HepG2 (cell line): ENCODE results near the gene DLEC1. TPM values are rescaled to one million over a fixed set of nuclear protein-coding genes. Genes with fewer than 3 reads are reported as not detected.

ENCODE experiments used
- ATAC-seq: fragments of 200-7000 bp; cut with Tn5 transposase; 3 replicates; pipeline ENCODE4 v1.9.1; 2020; ENCODE audit warnings: mild to moderate bottlenecking, moderate library complexity
- BruUV-seq: library from RNA; stranded (reverse); fragments of 400-500 nt; replicated peaks from 2 replicates; lab custom pipeline; 2021; lab: Mats Ljungman, UMichigan
- CTCF ChIA-PET: fragments of 300-600 bp; formaldehyde crosslinking; extraction: SDS; loops from one replicate; lab custom pipeline; 2021; ENCODE audit warnings: low total read pairs, inconsistent platforms, low intra/inter-chr PET ratio; lab: Yijun Ruan, JAX
- POLR2A ChIA-PET: fragments of 350-600 bp; sonication (Branson Sonifier 250); formaldehyde crosslinking; loops from one replicate; lab custom pipeline; 2020; ENCODE audit warnings: antibody characterized with exemption, inconsistent platforms; lab: Yijun Ruan, JAX
- DNase-seq: peaks from one replicate; pipeline ENCODE4 v3.0.0-alpha.2; 2015; ENCODE audit warnings: low spot score
- FAIRE-seq: peaks from 3 replicates; lab custom pipeline; 2011; peaks lifted over from hg19 to GRCh38; lab: Jason Lieb, UNC
- H2AFZ ChIP-seq: one replicate; pipeline ENCODE4 v1.6.1; 2011; ENCODE audit warnings: low read length, inconsistent platforms
- H3K27ac ChIP-seq: fragments of 300-600 bp; 3 replicates; pipeline ENCODE4 v1.8.0; 2011; ENCODE audit warnings: mixed run types, mild to moderate bottlenecking, mixed read lengths, low read length, inconsistent platforms; ENCODE audit not compliant: insufficient read depth; ENCODE audit errors: extremely low read length
- H3K27me3 ChIP-seq, 2 experiments: fragments of 200-600 bp in 1 of 2; 2 replicates in 1 of 2; 3 replicates in 1 of 2; pipeline versions ENCODE4 v1.6.0 to v1.8.0; 2011; ENCODE audit warnings: low read length in 2 of 2, mild to moderate bottlenecking in 2 of 2, moderate library complexity in 2 of 2, inconsistent platforms in 1 of 2; ENCODE audit not compliant: insufficient read depth in 2 of 2, control insufficient read depth in 1 of 2
- H3K36me3 ChIP-seq, 2 experiments: fragments of 200-600 bp in 1 of 2; replicated peaks in 1 of 2; 2 replicates in 1 of 2; 3 replicates in 1 of 2; pipeline versions ENCODE4 v1.5.1 to v1.8.0; 2011; ENCODE audit warnings: low read length in 2 of 2, inconsistent platforms in 1 of 2; ENCODE audit not compliant: insufficient read depth in 2 of 2, control insufficient read depth in 1 of 2
- H3K4me1 ChIP-seq: 2 replicates; pipeline ENCODE4 v1.5.1; 2012; ENCODE audit warnings: low read length, inconsistent platforms; ENCODE audit not compliant: insufficient read depth
- H3K4me2 ChIP-seq: 2 replicates; pipeline ENCODE4 v1.6.0; 2011; ENCODE audit warnings: low read depth, low read length, inconsistent platforms
- H3K4me3 ChIP-seq, 3 experiments: fragments of 200-600 bp in 1 of 3; sonication (generic), shearing (Covaris generic) in 1 of 3; replicated peaks in 1 of 3; 2 replicates each; pipeline ENCODE4 v1.5.1; 2011 to 2016; ENCODE audit warnings: low read length in 3 of 3, inconsistent platforms in 2 of 3, low read depth in 2 of 3, mild to moderate bottlenecking in 2 of 3, control low read depth in 1 of 3, mixed read lengths in 1 of 3; ENCODE audit not compliant: insufficient read depth in 1 of 3
- H3K79me2 ChIP-seq: one replicate; pipeline ENCODE4 v1.6.1; 2011; ENCODE audit warnings: low read length, inconsistent platforms; ENCODE audit not compliant: insufficient read depth
- H3K9ac ChIP-seq: 2 replicates; pipeline ENCODE4 v1.6.0; 2011; ENCODE audit warnings: mild to moderate bottlenecking, low read depth, low read length, inconsistent platforms; ENCODE audit not compliant: insufficient read depth
- H3K9me3 ChIP-seq: 2 replicates; pipeline ENCODE4 v1.5.1; 2012; ENCODE audit warnings: mild to moderate bottlenecking, low read length
- H4K20me1 ChIP-seq: 2 replicates; pipeline ENCODE4 v1.6.0; 2011; ENCODE audit warnings: inconsistent platforms, mild to moderate bottlenecking, low read length, moderate library complexity; ENCODE audit not compliant: insufficient read depth
- HBP1 ChIP-seq: IDR thresholded peaks from 2 replicates; pipeline ENCODE4 v1.6.1; 2016; ENCODE audit warnings: low read depth, control low read depth
- HNRNPUL1 ChIP-seq: fragments of 200-400 bp; formaldehyde crosslinking; IDR thresholded peaks from 2 replicates; pipeline ENCODE4 v1.6.1; 2017; ENCODE audit warnings: low read depth, mild to moderate bottlenecking, low read length, moderate library complexity
- IRF2 ChIP-seq: IDR thresholded peaks from 2 replicates; pipeline ENCODE4 v1.6.1; 2018; ENCODE audit warnings: missing genetic modification reagents, missing compliant biosample characterization
- TAF1 ChIP-seq: sonication (generic); formaldehyde crosslinking; IDR thresholded peaks from 2 replicates; pipeline ENCODE4 v1.4.0; 2020; ENCODE audit warnings: missing genetic modification reagents
- ZXDC ChIP-seq: sonication (generic); formaldehyde crosslinking; IDR thresholded peaks from 2 replicates; pipeline ENCODE4 v1.5.0; 2020; ENCODE audit warnings: mild to moderate bottlenecking, missing genetic modification reagents
- WGBS: methylation state at CpG from one replicate; pipeline ENCODE4 v1.1.6; 2017; ENCODE audit warnings: low lambda C conversion rate; 5-methylcytosine and 5-hydroxymethylcytosine counted together
- in situ Hi-C: cut with HindIII; loops from 2 replicates; pipeline ENCODE4 v1.10.0; 2017; ENCODE audit warnings: low pct_unique_long_range_greater_than_20kb; ENCODE audit not compliant: extremely low pct_ligation_motif_present
- intact Hi-C: fragments of 100-400 bp; cut with micrococcal nuclease; formaldehyde crosslinking; loops from one replicate; pipeline ENCODE4 v1.10.0; 2022; ENCODE audit not compliant: unreplicated experiment
- polyA plus RNA-seq, 8 experiments: library from polyadenylated mRNA; depleted of rRNA in 3 of 8; stranded (reverse) in 7 of 8; unstranded in 1 of 8; fragments of >200 nt; fragmentation: Illumina TruSeq in 4 of 8; extraction: Trizol in 4 of 8; gene quantifications; 2 replicates each; pipeline versions ENCODE4 v1.2.1 to v1.2.3, GENCODE V29; 2011 to 2016; ENCODE audit warnings: low read depth in 4 of 8, missing spikeins in 1 of 8, mixed read lengths in 1 of 8; ENCODE audit not compliant: insufficient read depth in 1 of 8
- total RNA-seq, 5 experiments: library from RNA; depleted of rRNA; stranded (reverse); fragments of >200 nt; fragmentation: Illumina TruSeq; extraction: Trizol; gene quantifications; 2 replicates each; pipeline ENCODE4 v1.2.3, GENCODE V29; 2016; ENCODE audit warnings: low read depth in 1 of 5

The DLEC1 gene
- total and polyA plus RNA-seq, 2 of the 13 experiments (the other 11 are each of a cell fraction or from before 2014, with no cell fraction given): 0.09 TPM; not detected in 1

- no peak for TF ChIP-seq HBP1
- no peak for TF ChIP-seq ZXDC
Measured at GRCh38 chr3:38139191-38139590, 100.2 kb downstream of the DLEC1 start (continued).

GRCh38 chr3:38139652-38140051 is 100.6 kb downstream of the DLEC1 start:
- DNase-seq (no peak), ATAC-seq (no peak), FAIRE-seq (no peak)
- H3K4me2 ChIP-seq: peak overlapping the region; percentile 98
- no peak overlapping the region for H2AFZ ChIP-seq
- no peaks in the 10 kb centered on the region; a peak in 1 of 5 replicates for H3K27me3 ChIP-seq
- ChIA-PET CTCF (no interaction called here), POLR2A (interaction anchor here (5.3 to 7.0 kb wide), 2 partner anchors 20 to 25 kb away, joined by 64 to 179 read pairs; partner anchors contain the start of gene OXSR1)
- peaks cover 2 to 18% of the 10 kb centered on the region in 2 experiments; a peak in 3 of 5 replicates for H3K36me3 ChIP-seq
- H3K4me3 ChIP-seq: peak overlapping the region; percentile 59 to 96 (median 88)
- TF ChIP-seq IRF2 (CRISPR knock-in tag) (0 out of 2 replicates have a peak, but pooled peaks have one; percentile 20), HNRNPUL1 (no peak), TAF1 (CRISPR knock-in tag) (0 out of 2 replicates have a peak, but pooled peaks have one; percentile 10)
- in situ Hi-C loops: loop anchor here (25.0 kb wide), 1 partner anchor 323 kb away; the partner anchor contains the start of gene ACVR2B
- peaks cover 30% of the 10 kb centered on the region for H3K4me1 ChIP-seq
- peaks cover 44% of the 10 kb centered on the region for H3K79me2 ChIP-seq
- H4K20me1 ChIP-seq: no peaks in the 10 kb centered on the region
- intact Hi-C loops: loop anchor here (2.0 to 10.0 kb wide), 2 partner anchors 25 to 105 kb away; partner anchors contain the start of gene OXSR1
- no TSS peak for BruUV-seq
- peak overlapping the region; percentile 75 for H3K27ac ChIP-seq
- 70% methylated on average over 5 of the region's 7 CpGs for WGBS
- peak overlapping the region; percentile 85 for H3K9ac ChIP-seq
- H3K9me3 ChIP-seq: no peaks in the 10 kb centered on the region
